AG10803 (cell line): ENCODE data around the gene CSNK1G2.
A peak's percentile ranks its signal among the peaks of the same experiment; 100 is the strongest.

Experiments used
- DNase-seq: peaks from one replicate; pipeline ENCODE4 v3.0.0; 2010; ENCODE audit warnings: low read depth
- H3K4me3 ChIP-seq: 2 replicates; pipeline ENCODE4 v1.5.1; 2011; ENCODE audit warnings: mild to moderate bottlenecking, low read length, control low read depth
- CTCF ChIP-seq: conservative IDR thresholded peaks from 2 replicates; pipeline ENCODE4 v1.5.1; 2011; ENCODE audit warnings: mild to moderate bottlenecking, low read length, control low read depth, inconsistent platforms

Gene CSNK1G2

GRCh38 chr19:1923319-1923718 is 17.7 kb upstream of the CSNK1G2 start:
- DNase-seq, result no peak
- no peak for TF ChIP-seq CTCF
- H3K4me3 ChIP-seq, result no peak overlapping the region

- DNase-seq, result no peak
- no peak overlapping the region for H3K4me3 ChIP-seq
- no peak for TF ChIP-seq CTCF
Measured at GRCh38 chr19:1924320-1924961, 16.5 kb upstream of the CSNK1G2 start.

GRCh38 chr19:1925544-1925943 is 15.4 kb upstream of the CSNK1G2 start:
- H3K4me3 ChIP-seq, result no peak overlapping the region
- no peak for TF ChIP-seq CTCF
- no peak for DNase-seq

GRCh38 chr19:1929021-1929742 is 11.8 kb upstream of the CSNK1G2 start:
- peak; percentile 60 for DNase-seq
- H3K4me3 ChIP-seq, result peak overlapping the region; percentile 51
- TF ChIP-seq CTCF, result peak; percentile 73

GRCh38 chr19:1931445-1931844 is 9.5 kb upstream of the CSNK1G2 start:
- no peak for TF ChIP-seq CTCF
- H3K4me3 ChIP-seq, result no peak overlapping the region
- DNase-seq, result no peak

GRCh38 chr19:1932395-1932794 is 8.6 kb upstream of the CSNK1G2 start:
- DNase-seq, result no peak
- H3K4me3 ChIP-seq, result no peak overlapping the region
- TF ChIP-seq CTCF, result no peak

- no peak overlapping the region for H3K4me3 ChIP-seq
- no peak for TF ChIP-seq CTCF
- DNase-seq, result no peak
Measured at GRCh38 chr19:1933244-1933643, 7.7 kb upstream of the CSNK1G2 start.
